ENCODE results near the gene MAPKAPK2.
A peak's percentile ranks its signal among the peaks of the same experiment; 100 is the strongest.

Gene MAPKAPK2

GRCh38 chr1:206661161-206661820 lies 23.4 kb upstream of the MAPKAPK2 start:
- DNase-seq (ENCODE audit: low spot score), result no peak

- DNase-seq (ENCODE audit: low spot score), result no peak
Measured at GRCh38 chr1:206662396-206663092, 22.2 kb upstream of the MAPKAPK2 start.

GRCh38 chr1:206663362-206663761 lies 21.3 kb upstream of the MAPKAPK2 start:
- DNase-seq (ENCODE audit: low spot score), result no peak

- no peak for DNase-seq (ENCODE audit: low spot score)
Measured at GRCh38 chr1:206663832-206664652, 20.7 kb upstream of the MAPKAPK2 start.

GRCh38 chr1:206664740-206665139 lies 20.0 kb upstream of the MAPKAPK2 start:
- DNase-seq (ENCODE audit: low spot score), result no peak

GRCh38 chr1:206666031-206666561 lies 18.6 kb upstream of the MAPKAPK2 start:
- no peak for DNase-seq (ENCODE audit: low spot score)

- no peak for DNase-seq (ENCODE audit: low spot score)
Measured at GRCh38 chr1:206666954-206667665, 17.6 kb upstream of the MAPKAPK2 start.

GRCh38 chr1:206668351-206668750 lies 16.4 kb upstream of the MAPKAPK2 start:
- no peak for DNase-seq (ENCODE audit: low spot score)

GRCh38 chr1:206668874-206669410 lies 15.8 kb upstream of the MAPKAPK2 start:
- no peak for DNase-seq (ENCODE audit: low spot score)

GRCh38 chr1:206672011-206672688 lies 12.6 kb upstream of the MAPKAPK2 start:
- no peak for DNase-seq (ENCODE audit: low spot score)

GRCh38 chr1:206672844-206673758 lies 11.6 kb upstream of the MAPKAPK2 start:
- no peak for DNase-seq (ENCODE audit: low spot score)

- DNase-seq (ENCODE audit: low spot score), result no peak
Measured at GRCh38 chr1:206674236-206674635, 10.5 kb upstream of the MAPKAPK2 start.

GRCh38 chr1:206674745-206675175 lies 9.9 kb upstream of the MAPKAPK2 start:
- DNase-seq (ENCODE audit: low spot score), result no peak

GRCh38 chr1:206676499-206676898 lies 8.2 kb upstream of the MAPKAPK2 start:
- DNase-seq (ENCODE audit: low spot score), result no peak

GRCh38 chr1:206678490-206678889 lies 6.2 kb upstream of the MAPKAPK2 start:
- DNase-seq (ENCODE audit: low spot score), result no peak

- DNase-seq (ENCODE audit: low spot score), result no peak
Measured at GRCh38 chr1:206679738-206680211, 4.9 kb upstream of the MAPKAPK2 start.

GRCh38 chr1:206680279-206680678 lies 4.4 kb upstream of the MAPKAPK2 start:
- peak; percentile 55 for DNase-seq (ENCODE audit: low spot score)

GRCh38 chr1:206681359-206681758 lies 3.3 kb upstream of the MAPKAPK2 start:
- no peak for DNase-seq (ENCODE audit: low spot score)

- no peak for DNase-seq (ENCODE audit: low spot score)
Measured at GRCh38 chr1:206682111-206682510, 2.6 kb upstream of the MAPKAPK2 start.

GRCh38 chr1:206683313-206683712 lies 1.4 kb upstream of the MAPKAPK2 start:
- no peak for DNase-seq (ENCODE audit: low spot score)
